HG02763 (cell line): ENCODE results near the gene ITFG1.
"Not testable (repeated sequence)": the region's sequence is repeated elsewhere in the genome, so short reads cannot be mapped to it uniquely, and the experiment has no call there.

Experiments used
- ATAC-seq: cut with Tn5 transposase; IDR thresholded peaks from one replicate; pipeline ENCODE4 v1.9.1; 2021; ENCODE audit warnings: mild to moderate bottlenecking, moderate library complexity; ENCODE audit not compliant: unreplicated experiment

ITFG1 gene

DNA sequence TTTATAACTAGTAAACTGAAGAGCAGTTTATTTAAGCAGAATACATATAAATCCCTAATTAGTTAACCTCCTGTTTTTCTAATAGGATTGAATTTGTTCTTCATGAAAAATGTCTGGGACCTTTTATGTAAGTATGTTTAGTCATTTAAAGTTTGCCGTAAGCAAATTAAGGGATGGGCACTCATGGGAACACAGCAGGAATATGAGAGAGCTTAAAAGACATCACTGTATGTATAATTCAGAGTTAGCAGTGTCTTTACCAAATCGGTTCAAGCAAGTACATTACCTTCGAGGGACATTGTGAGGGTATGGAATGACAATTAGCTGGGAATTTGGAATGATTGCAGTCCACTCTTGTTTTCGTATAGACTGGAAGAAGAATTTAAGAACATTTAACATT, 299.4 kb downstream of the ITFG1 start:
- no peak for ATAC-seq

DNA sequence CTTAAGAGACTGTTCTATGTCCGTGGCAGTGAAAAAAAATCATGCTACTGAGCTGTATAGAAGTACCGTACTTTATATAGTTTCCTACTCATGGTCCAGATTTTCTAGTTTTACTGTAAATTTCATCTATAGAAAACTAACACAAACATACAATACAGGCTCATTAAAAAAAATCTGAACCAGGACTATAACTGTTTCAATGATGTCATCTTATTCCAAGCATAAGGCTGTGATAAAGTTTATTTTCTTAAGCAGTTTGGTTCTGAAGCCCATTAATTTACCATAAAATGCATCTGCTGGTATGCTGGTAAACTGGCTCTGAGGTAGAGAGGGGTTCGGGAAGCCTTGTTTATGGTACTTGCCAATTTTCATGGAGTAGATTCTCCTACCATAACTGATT, 300.4 kb downstream of the ITFG1 start:
- no peak for ATAC-seq

DNA sequence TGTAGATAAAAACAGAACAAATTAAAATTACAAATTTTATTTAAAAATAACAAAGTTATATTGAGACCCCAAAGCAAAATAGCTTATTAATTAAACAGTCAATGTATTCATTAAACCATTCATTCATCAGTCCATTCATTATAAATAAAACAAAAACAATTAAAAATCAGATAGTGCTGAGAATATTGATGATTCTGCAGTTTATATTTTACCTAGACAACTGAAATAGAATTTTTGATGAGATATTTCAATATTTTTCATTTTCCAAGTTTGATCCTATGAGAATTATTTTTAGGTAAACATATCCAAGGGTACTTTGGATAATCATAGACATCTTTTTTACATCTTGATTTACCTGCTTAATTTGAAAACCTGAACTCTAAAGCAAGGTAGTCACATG, 301.9 kb downstream of the ITFG1 start:
- ATAC-seq, result no peak

DNA sequence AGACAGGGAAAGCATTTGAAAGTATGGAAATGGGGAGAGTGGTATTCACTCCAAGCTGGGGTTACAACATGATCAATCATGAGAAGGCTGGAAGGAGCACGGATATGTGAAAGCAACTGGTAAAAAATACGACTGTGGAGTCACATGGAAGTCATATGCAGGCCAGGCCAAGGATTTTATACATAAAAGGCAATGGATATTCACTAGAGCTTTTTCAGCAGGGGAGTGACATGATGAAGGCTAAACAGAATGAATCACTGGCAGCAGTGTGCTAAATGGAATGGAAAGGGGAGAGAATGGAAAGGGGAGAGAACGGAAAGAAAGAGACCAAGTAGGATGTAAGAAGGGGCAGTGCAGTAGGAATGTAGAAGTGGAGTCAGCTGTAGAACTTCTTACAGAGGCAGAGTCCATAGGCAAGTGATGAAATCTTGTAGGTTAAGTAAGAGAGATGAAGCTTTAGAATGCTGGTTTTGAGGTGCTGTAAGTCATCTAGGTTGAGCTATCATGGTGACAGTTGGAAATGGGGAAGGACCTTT, 304.1 kb downstream of the ITFG1 start:
- ATAC-seq, result no peak

DNA sequence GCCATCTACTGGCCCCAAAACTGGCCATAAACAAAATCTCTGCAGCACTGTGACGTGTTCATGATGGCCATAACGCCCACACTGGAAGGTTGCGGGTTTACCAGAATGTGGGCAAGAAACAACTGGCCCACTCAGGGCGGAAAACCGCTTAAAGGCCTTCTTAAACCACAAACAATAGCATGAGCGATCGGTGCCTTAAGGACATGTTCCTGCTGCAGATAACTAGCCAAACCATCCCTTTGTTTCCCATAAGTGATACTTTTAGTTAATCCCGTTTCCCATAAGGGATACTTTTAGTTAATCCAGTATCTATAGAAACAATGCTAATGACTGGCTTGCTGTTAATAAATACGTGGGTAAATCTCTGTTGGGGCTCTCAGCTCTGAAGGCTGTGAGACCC, 308.4 kb downstream of the ITFG1 start:
- not testable (repeated sequence) for ATAC-seq

DNA sequence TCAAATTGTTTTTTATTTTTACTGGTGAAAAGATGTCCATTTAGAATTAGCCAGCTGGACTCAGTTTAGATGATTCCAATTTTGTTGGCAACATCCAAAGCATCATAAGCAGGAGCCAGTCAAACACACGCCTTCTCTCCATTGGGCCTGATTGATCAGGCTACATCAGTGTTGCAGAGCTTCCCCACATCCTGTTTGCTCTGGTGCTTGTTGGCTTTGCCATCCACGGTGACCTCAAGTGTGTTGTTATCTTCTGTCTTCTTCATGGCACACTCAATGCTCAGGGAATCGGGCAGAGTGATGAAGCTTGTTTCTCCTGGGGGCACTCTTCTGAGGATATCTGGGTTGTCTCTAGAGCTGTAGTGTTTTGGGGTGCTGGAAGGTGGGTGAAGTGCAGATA, 310.8 kb downstream of the ITFG1 start:
- no peak for ATAC-seq

DNA sequence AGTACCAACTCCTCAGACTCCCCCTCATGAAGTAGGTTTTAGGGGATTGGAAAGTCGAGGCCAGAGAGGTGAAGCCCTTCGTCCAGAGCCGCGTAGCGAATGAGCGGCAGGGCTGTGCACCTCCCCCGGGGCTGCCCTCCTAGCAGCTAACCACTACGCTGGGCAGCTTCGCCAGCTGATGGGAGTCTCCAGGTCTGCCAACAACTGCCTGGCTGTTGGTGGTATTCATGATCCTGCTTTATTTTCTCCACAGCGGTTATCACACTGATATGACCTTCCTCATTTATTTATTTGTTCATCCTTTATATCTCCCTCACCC, 316.3 kb downstream of the ITFG1 start:
- no peak for ATAC-seq

DNA sequence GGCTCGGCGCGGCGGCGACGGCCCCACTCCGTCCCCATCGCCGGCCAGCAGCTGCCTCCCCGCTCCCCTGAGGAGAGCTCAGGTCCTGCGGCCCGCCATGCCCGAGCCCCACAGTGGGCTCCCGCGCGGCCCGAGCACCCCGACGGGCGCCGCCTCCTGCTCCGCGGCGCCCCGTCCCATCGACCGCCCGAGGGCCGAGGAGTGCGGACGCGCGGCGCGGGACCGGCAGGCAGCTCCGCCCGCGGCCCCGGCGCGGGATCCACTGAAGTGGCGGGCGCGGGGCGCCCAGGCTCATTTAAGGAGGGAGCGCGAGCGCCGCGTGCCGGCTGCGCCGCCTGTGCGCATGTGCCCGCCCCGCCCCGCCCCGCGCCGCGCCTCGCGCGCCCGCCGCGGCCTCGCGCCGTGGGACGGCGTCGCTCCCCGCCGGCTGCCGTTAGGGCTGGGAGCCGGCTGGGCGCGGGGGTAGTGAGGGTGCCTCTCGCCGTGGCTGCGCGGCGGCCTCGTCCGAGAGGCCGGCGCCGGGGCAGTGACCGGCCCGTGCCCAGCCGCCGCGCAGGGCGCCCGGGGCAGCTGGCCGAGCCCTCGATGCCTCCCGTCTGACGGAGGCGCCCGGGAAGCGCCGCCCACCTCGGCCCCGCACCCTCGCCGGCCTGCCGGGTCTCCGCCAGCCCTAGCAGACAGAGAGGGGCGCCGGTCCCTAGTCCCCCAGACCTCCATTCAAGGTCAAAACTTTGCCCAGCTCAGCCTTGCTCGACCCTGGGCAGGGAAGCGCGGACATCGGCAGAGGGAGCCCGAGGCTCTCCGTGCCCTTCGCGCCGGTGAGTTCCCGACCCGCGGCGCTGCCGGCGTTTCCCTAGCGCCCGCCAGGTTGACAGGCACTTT, 316.9 kb downstream of the ITFG1 start, which contains the start of gene NETO2:
TSS of gene NETO2 (minus strand) at position 269 of the 882 bp plus-strand sequence. CDS start 333 bp downstream, outside the sequence.
- ATAC-seq, result peak; percentile 59

DNA sequence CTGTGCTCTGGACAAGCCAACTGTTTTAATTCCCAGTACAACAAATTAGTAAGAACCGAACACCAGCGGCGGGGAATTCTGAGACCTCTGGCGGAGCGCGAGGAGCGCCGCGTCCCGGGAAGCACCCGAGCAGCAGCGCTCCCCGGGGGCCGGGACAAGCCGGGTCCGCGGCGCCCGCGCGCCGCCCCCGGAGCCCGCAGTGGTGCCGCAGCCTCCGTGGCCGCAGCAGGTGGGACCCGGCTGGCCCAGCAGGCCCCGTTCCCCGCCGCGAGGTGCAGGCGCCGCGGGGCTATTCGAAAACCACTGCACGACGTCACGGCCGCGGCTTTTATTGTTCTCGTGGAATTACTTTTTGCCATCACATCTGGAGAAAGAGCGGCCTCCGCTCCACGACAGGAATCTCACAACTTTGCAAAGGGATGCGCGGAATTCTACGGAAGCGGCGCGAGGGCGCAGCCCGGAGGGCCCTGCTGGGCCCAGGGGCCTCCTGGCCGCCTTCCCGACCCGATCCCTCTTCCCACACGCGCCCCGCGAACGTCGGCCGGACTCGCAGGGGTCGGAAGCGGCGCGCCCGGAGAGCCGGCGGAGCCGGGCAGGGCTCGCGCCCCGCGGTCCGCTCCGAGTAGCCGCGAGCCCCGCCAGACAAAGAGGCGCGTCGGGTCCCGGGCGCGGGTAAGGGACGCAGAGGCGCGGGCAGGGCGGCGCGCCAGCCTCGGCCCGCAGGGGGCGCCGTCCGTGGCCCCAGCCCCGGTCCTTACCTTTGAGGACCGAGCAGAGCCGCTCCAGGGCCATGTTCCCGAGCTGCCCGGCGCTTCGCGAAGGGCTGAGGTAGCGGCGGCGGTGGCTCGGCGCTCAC, 317.8 kb downstream of the ITFG1 start:
- peak; percentile 63 for ATAC-seq

DNA sequence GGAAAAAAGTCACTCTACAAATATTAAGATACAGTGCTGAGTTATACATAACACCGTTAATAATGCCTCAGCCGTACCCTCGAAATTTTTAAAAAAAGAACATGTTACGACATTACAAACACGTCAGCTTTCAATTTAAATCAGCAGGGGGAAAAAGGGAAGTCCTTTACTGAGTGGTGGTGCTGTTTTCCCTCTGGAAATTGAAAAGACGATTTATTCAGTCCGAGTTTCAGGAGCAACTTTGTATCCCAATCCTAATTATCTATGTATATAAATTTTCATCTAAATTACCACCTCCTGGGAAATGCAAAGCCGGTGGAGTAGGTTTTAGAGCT, 318.4 kb downstream of the ITFG1 start:
- no peak for ATAC-seq

DNA sequence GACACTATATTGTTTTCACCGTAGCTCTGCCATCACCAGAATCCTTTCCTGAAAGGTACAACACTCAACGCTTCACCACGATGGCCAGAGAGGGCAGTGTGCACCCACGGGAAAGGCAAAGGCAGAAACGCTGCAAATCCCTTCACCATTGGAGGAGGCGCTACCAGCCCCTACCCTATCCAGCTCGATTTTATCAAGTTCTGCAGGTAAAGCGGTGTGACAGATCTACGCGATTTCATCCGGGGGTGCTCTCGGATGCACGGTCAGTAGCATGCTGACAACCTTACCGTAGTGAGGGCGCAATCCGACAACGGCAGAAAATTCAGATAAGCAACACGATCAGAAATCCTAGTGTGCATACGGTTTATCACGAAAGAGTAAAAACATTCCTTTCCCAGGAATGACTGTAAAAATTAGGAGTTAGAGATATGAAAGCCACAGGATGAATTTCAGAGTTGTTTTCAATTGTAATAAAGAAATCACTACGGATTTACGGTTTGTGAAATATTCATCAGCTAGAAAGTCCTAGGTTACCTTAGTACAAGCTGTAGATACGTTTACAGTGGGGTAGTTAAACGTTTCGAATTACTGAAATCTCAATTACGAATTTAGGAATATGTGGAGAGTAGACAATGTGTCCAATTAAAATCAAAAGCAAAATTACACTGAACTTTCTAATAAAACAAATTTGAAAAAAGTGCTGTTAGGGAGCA, 318.9 kb downstream of the ITFG1 start:
- ATAC-seq, result peak; percentile 48

DNA sequence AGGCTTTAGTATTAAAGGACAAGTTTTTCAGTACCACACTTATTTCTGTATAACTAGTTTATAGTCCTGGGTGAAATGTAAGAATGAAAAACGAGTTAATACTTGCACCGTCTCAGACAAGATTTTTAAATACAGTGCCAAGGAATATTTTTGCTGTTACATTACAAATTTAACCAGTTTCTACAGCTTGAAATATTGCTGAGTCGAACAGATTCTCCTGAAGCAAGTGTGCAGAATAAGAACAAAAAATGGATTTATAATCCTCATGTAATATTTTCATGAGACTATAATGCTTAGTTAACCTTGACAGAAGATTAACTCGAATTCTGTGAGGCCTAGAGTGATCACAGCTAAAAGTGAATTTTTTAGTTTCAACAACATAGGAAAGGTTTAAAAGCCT, 320.2 kb downstream of the ITFG1 start:
- ATAC-seq, result no peak

DNA sequence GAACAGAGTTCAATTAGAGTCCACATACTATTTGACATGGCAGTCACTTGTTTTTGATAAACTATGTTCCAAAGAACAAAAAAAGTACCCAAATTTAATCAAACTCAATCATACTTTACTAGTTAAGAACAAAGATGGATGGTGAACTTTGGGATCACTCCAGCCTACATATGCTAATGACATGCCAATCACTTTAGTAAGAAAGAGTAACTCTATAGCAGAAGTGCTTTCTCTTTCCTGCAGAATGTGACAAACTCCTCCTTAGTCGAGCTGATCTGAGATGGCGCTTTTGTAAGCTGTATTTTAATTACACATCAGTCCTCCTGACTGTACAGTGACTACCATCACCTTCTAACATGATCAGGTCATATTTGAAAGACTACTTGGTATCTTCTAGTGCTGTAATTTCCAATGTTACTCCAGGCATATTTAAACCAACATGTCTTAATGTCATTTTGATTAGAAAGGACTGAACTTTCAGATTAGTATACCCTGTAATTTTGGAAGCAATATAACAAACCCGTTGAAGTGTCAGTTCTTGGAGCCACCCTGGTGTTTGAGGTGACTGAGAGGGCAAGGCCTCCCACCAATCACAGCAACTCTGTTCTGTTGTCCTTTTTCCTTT, 321.2 kb downstream of the ITFG1 start:
- no peak for ATAC-seq

DNA sequence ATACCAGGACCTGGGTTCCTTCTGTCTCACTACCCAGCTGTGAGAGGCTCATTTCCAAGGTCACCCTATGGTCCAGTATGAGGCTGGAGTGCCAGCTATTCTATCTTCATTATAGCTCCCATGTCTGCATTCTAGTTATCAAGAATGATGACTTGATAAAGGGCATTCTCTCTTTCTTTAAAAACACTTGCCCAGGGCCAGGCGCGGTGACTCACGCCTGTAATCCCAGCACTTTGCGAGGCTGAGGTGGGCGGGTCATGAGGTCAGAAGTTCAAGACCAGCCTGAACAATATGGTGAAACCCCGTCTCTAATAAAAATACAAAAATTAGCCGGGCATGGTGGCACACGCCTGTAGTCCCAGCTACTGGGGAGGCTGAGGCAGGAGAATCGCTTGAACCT, 322.9 kb downstream of the ITFG1 start:
- ATAC-seq, result not testable (repeated sequence)

DNA sequence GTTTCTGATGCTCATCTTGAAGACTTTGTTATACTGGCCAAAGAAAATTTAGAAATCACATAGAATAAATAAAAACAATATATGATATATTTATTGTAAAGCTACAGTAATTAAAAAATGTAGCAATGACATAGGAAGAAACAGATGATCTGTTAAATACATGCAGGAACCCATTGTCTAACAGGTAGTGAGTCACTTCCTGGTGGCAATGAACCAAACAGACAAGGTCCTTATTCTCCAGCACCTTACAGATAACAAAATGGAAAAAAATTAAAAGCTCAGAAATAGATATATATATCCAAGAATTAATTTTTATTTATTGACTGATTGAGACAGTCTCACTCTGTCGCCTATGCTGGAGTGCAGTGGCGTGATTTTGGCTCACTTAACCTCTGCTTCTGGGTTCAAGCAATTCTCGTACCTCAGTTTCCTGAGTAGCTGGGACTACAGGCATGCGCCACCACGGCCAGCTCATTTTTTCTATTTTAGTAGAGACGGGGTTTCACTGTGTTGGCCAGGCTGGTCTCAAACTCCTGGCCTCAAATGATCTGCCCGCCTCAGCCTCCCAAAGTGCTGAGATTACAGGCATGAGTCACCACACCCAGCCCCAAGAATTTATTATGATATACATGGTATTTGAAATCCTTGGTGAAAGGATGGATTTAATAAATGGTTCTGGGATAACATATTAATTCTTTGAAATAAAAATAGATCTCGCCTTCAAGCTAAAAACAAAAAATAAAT, 324.6 kb downstream of the ITFG1 start:
- no peak for ATAC-seq

DNA sequence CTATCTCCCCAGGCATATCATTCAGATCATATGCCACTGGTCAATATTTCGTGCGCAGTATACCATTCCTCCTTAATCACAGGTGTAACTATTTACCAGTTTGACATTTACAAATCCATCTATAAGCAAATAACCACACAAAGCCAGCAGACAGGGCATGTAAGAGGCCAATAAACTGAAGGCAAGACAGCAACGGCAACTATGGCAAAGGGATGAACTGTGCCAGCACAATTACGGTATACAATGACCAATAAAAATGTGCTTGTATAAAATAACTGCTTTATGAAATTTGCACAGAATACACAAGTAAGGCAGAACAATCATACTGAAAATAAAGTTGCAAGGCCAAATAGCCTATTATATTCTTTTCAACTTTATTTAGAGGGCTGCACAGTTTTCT, 326.3 kb downstream of the ITFG1 start:
- no peak for ATAC-seq

DNA sequence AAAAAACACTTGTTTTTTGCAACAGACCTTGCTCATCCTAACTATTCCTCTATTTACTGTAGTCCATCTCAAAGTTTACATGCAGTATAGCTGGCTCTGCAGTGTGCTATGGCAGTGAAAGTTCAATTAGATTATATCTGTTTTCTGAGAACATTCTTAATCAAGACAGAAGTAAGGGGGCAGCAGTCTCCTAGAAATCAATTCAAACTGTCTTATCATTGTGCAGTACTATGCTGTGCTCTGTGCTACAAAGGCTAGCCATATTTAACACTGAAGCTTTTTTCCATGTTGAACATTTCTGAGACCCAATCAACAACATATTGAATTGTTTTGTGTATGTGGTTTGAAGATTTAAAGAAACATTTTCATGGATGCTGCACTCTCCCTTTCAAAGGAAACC, 328.6 kb downstream of the ITFG1 start:
- ATAC-seq, result no peak

DNA sequence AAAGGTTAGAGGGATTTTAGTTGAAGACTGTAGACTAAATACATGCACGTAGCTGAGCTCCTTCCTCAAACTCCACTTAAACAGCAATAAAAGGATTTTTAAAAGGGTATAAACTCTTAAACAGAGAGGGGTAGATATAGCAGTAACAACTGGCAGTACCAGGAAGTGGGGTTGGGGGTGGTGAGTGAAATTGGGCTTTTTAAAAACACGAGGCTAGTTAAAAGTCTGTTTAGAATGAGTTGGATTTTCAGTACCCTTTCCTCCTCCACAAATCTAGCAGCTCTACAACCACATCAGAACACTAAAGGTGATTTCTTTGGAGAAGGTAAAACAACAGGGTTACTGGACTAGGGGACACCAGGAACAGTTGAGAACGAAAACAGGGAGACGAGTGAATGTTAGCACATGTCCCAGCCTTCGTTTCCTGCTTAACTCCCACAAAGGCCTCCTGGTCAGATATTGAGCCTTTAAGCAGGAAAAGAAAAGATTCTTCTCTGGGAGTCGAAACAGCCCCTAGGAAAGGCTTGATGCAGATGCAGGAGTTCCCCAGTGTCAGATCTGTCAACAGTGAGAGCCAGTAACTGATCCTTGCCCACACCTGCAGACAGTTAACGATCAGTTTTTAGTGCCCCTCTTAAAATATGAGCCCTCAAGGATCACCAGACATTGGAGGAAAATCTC, 331.0 kb downstream of the ITFG1 start:
- no peak for ATAC-seq

DNA sequence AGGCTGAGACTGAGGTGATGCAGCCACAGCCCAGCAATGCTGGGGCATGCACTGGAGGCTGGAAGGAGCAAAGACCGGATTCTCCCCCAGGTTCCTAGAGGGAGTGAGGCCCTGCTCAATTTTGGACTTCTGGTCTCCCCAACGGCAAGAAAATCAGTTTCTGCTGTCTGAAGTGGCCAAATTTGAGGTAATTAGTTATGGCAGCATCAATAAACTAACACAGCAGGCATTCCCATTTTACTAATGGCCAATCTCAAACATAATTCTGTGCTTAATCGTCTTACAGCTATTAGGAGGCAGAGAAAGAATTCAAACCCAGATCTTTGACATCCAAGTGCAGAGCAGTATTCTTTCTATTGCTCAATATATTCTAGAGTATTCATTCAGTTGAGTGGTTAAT, 333.3 kb downstream of the ITFG1 start:
- ATAC-seq, result no peak

DNA sequence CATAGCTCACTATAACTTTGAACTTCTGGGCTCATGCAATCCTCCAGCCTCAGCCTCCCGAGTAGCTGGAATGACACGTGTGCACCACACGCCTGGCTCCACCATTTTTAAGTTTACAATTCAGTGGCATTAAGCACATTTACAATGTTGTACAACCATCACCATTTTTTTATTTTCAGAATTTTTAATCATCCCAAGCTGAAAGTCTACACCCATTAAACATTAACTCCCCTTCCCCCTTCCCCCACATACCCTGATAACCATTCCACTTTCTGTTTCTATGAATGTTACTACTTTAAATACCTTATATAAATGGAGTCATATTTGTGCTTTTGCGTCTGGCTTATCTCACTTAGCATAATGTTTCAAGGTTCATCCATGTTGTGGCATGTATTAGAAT, 335.1 kb downstream of the ITFG1 start:
- no peak for ATAC-seq
